Measurements from ENCODE around the gene TM9SF1.

GRCh38 chr14:24219080-24219479 is 23.8 kb upstream of the TM9SF1 start:
- no peak for TF ChIP-seq POLR2A (conservative IDR thresholded peaks at IDR 0.05)
- no peak for TF ChIP-seq EZH2 (IDR thresholded peaks at IDR 0.05; ENCODE audit: borderline replicate concordance, low read depth, low read length)
- TF ChIP-seq ESRRA (IDR thresholded peaks at IDR 0.05; ENCODE audit: borderline replicate concordance, low read depth): no peak
- TF ChIP-seq NFIC (IDR thresholded peaks at IDR 0.05): no peak
- TF ChIP-seq NFE2L1 (tag; IDR thresholded peaks at IDR 0.05; ENCODE audit: borderline replicate concordance, low read depth): no peak
- no peak for TF ChIP-seq ATF3 (IDR thresholded peaks at IDR 0.05)
- no peak for TF ChIP-seq ATF3 (CRISPR knock-in tag; conservative IDR thresholded peaks at IDR 0.05)
- no peak for TF ChIP-seq CTCF (IDR thresholded peaks at IDR 0.05 in 2 of 3, conservative IDR thresholded peaks at IDR 0.05 in 1 of 3; ENCODE audit: insufficient read depth in 2 of 3, low read depth in 1 of 3, low read length in 3 of 3)
- TF ChIP-seq NCOA1 (IDR thresholded peaks at IDR 0.05; ENCODE audit: low read depth): no peak
- TF ChIP-seq HMG20A (CRISPR knock-in tag; conservative IDR thresholded peaks at IDR 0.05): no peak
- TF ChIP-seq HMGXB4 (CRISPR knock-in tag; IDR thresholded peaks at IDR 0.05): no peak
- no peak for TF ChIP-seq FOXP1 (CRISPR knock-in tag; IDR thresholded peaks at IDR 0.05)
- no peak for TF ChIP-seq E2F5 (CRISPR knock-in tag; IDR thresholded peaks at IDR 0.05)
- TF ChIP-seq ZNF695 (CRISPR knock-in tag; IDR thresholded peaks at IDR 0.05): no peak
- no peak for TF ChIP-seq POLR2B (IDR thresholded peaks at IDR 0.05; ENCODE audit: low read depth, partially characterized antibody)
